Erythroblast (primary cell): ENCODE data around the gene SRSF2.

ENCODE experiments used
- GATA1 ChIP-seq: IDR thresholded peaks from 2 replicates; pipeline ENCODE4 v1.6.1; 2011; ENCODE audit warnings: low read depth, mild to moderate bottlenecking, control low read depth, low read length, moderate library complexity
- POLR2A ChIP-seq: IDR thresholded peaks from 2 replicates; pipeline ENCODE4 v1.6.1; 2011; ENCODE audit warnings: mild to moderate bottlenecking, low read length

DNA sequence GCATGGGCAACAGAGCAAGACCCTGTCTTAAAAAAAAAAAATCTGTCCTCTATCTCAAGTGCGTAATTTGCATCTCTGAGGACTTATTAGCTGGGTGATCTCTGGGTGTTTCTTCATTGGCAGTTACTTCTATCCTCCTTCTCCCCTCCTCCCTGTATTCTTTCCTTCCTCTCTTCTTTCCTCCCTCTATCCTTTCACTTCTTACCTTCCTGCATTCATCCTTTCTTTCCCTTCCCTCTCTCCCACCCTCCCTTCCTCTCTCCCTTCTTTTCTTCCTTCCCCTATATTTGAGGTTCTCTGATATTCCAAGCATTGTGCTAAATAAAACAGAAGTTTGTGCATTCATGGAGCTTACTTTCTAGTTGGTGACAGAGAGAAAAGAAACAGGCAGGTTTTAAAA is 11.5 kb upstream of the SRSF2 start:
- TF ChIP-seq POLR2A: no peak
- no peak for TF ChIP-seq GATA1
